ENCODE results near the gene SOD3. TPM values are rescaled to one million over a fixed set of nuclear protein-coding genes. Genes with fewer than 3 reads are reported as not detected.

SOD3 gene
- total RNA-seq, 1 experiment from 2014 or later, result not detected

DNA sequence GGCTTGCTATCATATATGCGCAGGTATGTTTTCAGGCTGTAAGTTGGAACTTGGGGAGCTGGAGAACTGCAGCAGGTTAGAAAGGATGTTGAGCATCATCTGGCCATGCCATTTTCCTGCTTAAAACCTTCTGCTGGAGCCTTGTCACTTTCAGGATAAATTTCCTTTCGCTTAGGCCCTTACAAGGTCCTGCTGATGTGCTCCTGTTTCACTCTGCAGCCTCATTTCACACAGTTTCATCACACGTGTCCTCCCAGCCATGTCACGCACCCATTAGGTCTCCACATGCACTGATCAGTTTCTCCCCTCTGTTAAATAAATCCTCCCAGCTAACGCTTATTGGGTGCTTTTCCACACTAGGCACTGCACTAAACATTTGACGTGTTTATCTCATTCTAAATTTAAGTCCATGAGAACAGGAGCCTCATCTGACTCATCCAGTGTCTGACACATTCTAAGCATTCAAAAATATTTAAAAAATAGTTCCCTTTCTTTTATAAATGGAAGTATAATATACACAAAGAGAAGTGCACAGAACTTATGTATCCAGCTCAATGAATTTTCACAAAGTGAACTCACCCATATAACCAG lies 14.5 kb downstream of the SOD3 start:
- Mint-ChIP-seq H3K4me1 (ENCODE audit: insufficient read depth, unreplicated experiment) (no peaks in the 10 kb centered on the region), H3K4me3 (ENCODE audit: unreplicated experiment) (no peak overlapping the region), H3K9me3 (ENCODE audit: unreplicated experiment) (peaks cover 8% of the 10 kb centered on the region), H3K27me3 (ENCODE audit: insufficient read depth, unreplicated experiment) (no peaks in the 10 kb centered on the region), H3K27ac (ENCODE audit: low read depth, unreplicated experiment) (no peak overlapping the region), H3K36me3 (ENCODE audit: insufficient read depth, unreplicated experiment) (peaks cover under 1% of the 10 kb centered on the region)
- CTCF ChIA-PET, result interaction anchor here (0.5 kb wide), 1 partner anchor 259 kb away, joined by 4 read pairs; no protein-coding TSS in a partner anchor
- POLR2A ChIA-PET, result no interaction called here
- DNase-seq (ENCODE audit: unreplicated experiment), result no peak
- TF ChIP-seq, protein P1, sequence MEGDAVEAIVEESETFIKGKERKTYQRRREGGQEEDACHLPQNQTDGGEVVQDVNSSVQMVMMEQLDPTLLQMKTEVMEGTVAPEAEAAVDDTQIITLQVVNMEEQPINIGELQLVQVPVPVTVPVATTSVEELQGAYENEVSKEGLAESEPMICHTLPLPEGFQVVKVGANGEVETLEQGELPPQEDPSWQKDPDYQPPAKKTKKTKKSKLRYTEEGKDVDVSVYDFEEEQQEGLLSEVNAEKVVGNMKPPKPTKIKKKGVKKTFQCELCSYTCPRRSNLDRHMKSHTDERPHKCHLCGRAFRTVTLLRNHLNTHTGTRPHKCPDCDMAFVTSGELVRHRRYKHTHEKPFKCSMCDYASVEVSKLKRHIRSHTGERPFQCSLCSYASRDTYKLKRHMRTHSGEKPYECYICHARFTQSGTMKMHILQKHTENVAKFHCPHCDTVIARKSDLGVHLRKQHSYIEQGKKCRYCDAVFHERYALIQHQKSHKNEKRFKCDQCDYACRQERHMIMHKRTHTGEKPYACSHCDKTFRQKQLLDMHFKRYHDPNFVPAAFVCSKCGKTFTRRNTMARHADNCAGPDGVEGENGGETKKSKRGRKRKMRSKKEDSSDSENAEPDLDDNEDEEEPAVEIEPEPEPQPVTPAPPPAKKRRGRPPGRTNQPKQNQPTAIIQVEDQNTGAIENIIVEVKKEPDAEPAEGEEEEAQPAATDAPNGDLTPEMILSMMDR (IDR thresholded peaks at IDR 0.05; ENCODE audit: unreplicated experiment), result no peak
- BruUV-seq (replicated peaks), result no TSS peak
- intact Hi-C loops (cut with micrococcal nuclease), result no loop called here

DNA sequence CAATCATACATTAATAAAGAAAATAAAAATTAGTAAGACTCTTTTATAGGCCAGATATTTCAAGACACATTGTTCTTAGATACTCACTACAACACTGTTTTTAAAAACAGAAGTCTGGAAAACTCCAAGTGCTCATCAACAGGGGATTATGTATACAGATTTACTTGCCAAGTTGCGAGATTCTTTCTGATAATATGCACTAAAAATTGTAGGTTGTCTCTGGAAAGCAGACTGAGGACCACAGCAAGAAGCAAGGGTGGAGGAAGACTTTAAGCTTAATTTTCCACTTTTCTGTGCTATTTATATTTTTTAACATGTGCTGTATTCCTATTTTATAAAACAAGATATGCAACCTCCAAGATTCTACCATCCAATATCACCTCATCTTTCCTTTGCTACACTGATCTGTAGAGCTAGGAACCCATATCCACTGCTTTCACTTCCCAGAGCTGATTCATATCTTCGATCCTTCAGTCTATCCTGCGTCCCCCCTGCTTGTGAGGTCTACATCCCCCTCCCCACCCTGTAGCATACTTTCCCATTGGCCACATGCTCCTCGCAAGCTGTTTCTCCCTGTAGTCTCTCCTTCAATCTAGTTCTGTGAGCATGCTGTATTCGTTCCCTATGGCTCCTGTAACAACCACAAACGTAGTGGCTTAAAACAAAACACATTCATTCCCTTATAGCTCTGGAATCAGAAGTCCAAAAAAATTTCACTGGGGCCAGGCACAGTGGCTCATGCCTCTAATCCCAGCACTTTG lies 15.7 kb downstream of the SOD3 start:
- Mint-ChIP-seq H3K27me3 (ENCODE audit: insufficient read depth, unreplicated experiment) (no peaks in the 10 kb centered on the region), H3K4me1 (ENCODE audit: insufficient read depth, unreplicated experiment) (no peaks in the 10 kb centered on the region), H3K36me3 (ENCODE audit: insufficient read depth, unreplicated experiment) (no peaks in the 10 kb centered on the region), H3K9me3 (ENCODE audit: unreplicated experiment) (peaks cover 8% of the 10 kb centered on the region), H3K4me3 (ENCODE audit: unreplicated experiment) (no peak overlapping the region), H3K27ac (ENCODE audit: low read depth, unreplicated experiment) (no peak overlapping the region)
- ChIA-PET POLR2A (no interaction called here), CTCF (interaction anchor here (0.6 kb wide), 1 partner anchor 311 kb away, joined by 4 read pairs; no protein-coding TSS in a partner anchor)
- no TSS peak for BruUV-seq (replicated peaks)
- TF ChIP-seq, protein P1 (IDR thresholded peaks at IDR 0.05; ENCODE audit: unreplicated experiment), result no peak
- DNase-seq (ENCODE audit: unreplicated experiment), result no peak
- intact Hi-C loops (cut with micrococcal nuclease), result no loop called here

DNA sequence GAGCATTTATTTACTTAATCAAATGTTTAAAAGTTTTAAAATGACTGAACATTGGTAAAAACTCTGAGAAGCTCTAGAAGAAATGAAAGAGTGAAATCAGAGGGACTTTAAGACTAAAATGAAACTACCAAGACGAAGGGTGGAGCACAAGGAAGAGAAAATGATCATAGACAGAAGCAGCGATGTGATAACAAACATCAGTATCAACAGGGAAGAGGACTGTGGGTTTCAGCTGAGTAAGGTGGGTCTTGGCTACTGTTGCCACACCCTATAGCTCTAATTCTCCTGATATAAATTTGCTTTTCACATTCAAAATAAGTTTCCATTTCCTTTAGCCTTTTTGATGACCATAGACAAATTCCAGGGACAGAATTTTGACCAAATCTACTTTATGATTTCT lies 18.4 kb downstream of the SOD3 start:
- no TSS peak for BruUV-seq (replicated peaks)
- intact Hi-C loops (cut with micrococcal nuclease), result no loop called here
- no peak for DNase-seq (ENCODE audit: unreplicated experiment)
- no peaks in the 10 kb centered on the region for H3K27me3 Mint-ChIP-seq (ENCODE audit: insufficient read depth, unreplicated experiment)
- ChIA-PET POLR2A (no interaction called here), CTCF (interaction anchor here (1.7 to 1.8 kb wide), 2 partner anchors 17 to 331 kb away, joined by 4 read pairs; partner anchors contain the start of gene SOD3)
- H3K9me3 Mint-ChIP-seq (ENCODE audit: unreplicated experiment), result peaks cover 17% of the 10 kb centered on the region
- TF ChIP-seq, protein P1 (IDR thresholded peaks at IDR 0.05; ENCODE audit: unreplicated experiment), result no peak
- H3K4me1 Mint-ChIP-seq (ENCODE audit: insufficient read depth, unreplicated experiment), result no peaks in the 10 kb centered on the region
- peaks cover 7% of the 10 kb centered on the region for H3K36me3 Mint-ChIP-seq (ENCODE audit: insufficient read depth, unreplicated experiment)
- no peak overlapping the region for H3K4me3 Mint-ChIP-seq (ENCODE audit: unreplicated experiment)
- no peak overlapping the region for H3K27ac Mint-ChIP-seq (ENCODE audit: low read depth, unreplicated experiment)

DNA sequence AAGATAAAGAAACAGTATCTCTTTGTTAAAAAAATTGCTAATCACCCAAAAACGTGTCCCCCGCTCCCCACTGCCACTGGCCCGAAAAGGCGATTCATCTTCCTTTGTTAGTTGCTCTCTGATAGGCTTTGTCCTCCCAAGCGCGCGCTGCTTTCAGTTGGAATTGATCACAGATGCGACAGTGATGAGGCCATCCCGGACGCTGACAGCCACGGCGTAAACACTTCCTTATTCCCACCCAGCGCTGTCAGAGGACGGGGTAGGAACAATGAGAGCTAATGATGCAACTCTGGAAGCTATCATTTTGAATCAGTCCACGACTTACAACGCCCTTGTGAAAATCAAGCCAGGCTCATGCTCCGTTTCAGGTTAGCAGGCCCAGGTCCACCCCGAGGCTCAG lies 21.4 kb downstream of the SOD3 start:
- H3K27me3 Mint-ChIP-seq (ENCODE audit: insufficient read depth, unreplicated experiment), result no peaks in the 10 kb centered on the region
- ChIA-PET CTCF (interaction anchor here (0.6 kb wide), 1 partner anchor 102 kb away, joined by 5 read pairs; no protein-coding TSS in a partner anchor), POLR2A (no interaction called here)
- intact Hi-C loops (cut with micrococcal nuclease), result no loop called here
- BruUV-seq (replicated peaks), result no TSS peak
- TF ChIP-seq, protein P1 (IDR thresholded peaks at IDR 0.05; ENCODE audit: unreplicated experiment), result no peak
- no peak overlapping the region for H3K4me3 Mint-ChIP-seq (ENCODE audit: unreplicated experiment)
- H3K27ac Mint-ChIP-seq (ENCODE audit: low read depth, unreplicated experiment), result no peak overlapping the region
- H3K4me1 Mint-ChIP-seq (ENCODE audit: insufficient read depth, unreplicated experiment), result no peaks in the 10 kb centered on the region
- peaks cover 7% of the 10 kb centered on the region for H3K36me3 Mint-ChIP-seq (ENCODE audit: insufficient read depth, unreplicated experiment)
- no peak for DNase-seq (ENCODE audit: unreplicated experiment)
- H3K9me3 Mint-ChIP-seq (ENCODE audit: unreplicated experiment), result peaks cover 17% of the 10 kb centered on the region
